Measurements from ENCODE around the gene CPED1. TPM values are rescaled to one million over a fixed set of nuclear protein-coding genes. Genes with fewer than 3 reads are reported as not detected.
"Not testable (repeated sequence)": the region's sequence is repeated elsewhere in the genome, so short reads cannot be mapped to it uniquely, and the experiment has no call there.

Gene CPED1
- total RNA-seq, 1 donor, result 95.9 TPM

- H3K4me3 ChIP-seq (ENCODE audit: low read depth, low read length), result no peak overlapping the region
- peak; percentile 63 for DNase-seq (ENCODE audit: low read depth)
- TF ChIP-seq, protein P1, sequence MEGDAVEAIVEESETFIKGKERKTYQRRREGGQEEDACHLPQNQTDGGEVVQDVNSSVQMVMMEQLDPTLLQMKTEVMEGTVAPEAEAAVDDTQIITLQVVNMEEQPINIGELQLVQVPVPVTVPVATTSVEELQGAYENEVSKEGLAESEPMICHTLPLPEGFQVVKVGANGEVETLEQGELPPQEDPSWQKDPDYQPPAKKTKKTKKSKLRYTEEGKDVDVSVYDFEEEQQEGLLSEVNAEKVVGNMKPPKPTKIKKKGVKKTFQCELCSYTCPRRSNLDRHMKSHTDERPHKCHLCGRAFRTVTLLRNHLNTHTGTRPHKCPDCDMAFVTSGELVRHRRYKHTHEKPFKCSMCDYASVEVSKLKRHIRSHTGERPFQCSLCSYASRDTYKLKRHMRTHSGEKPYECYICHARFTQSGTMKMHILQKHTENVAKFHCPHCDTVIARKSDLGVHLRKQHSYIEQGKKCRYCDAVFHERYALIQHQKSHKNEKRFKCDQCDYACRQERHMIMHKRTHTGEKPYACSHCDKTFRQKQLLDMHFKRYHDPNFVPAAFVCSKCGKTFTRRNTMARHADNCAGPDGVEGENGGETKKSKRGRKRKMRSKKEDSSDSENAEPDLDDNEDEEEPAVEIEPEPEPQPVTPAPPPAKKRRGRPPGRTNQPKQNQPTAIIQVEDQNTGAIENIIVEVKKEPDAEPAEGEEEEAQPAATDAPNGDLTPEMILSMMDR (IDR thresholded peaks at IDR 0.05; ENCODE audit: insufficient read depth, low read depth, low read length), result no peak
Measured at GRCh38 chr7:120973849-120974248, 14.7 kb upstream of the CPED1 start.

- DNase-seq (ENCODE audit: low read depth), result peak; percentile 64
- TF ChIP-seq, protein P1 (IDR thresholded peaks at IDR 0.05; ENCODE audit: insufficient read depth, low read depth, low read length), result no peak
Measured at GRCh38 chr7:120979765-120980499, 8.6 kb upstream of the CPED1 start.

GRCh38 chr7:120981117-120981516 is 7.4 kb upstream of the CPED1 start:
- TF ChIP-seq, protein P1 (IDR thresholded peaks at IDR 0.05; ENCODE audit: insufficient read depth, low read depth, low read length), result no peak
- no peak for DNase-seq (ENCODE audit: low read depth)
- no peak overlapping the region for H3K4me3 ChIP-seq (ENCODE audit: low read depth, low read length)

More at GRCh38 chr7:120979765-120980499, 8.6 kb upstream of the CPED1 start:
- H3K4me3 ChIP-seq (ENCODE audit: low read depth, low read length), result no peak overlapping the region

DNA sequence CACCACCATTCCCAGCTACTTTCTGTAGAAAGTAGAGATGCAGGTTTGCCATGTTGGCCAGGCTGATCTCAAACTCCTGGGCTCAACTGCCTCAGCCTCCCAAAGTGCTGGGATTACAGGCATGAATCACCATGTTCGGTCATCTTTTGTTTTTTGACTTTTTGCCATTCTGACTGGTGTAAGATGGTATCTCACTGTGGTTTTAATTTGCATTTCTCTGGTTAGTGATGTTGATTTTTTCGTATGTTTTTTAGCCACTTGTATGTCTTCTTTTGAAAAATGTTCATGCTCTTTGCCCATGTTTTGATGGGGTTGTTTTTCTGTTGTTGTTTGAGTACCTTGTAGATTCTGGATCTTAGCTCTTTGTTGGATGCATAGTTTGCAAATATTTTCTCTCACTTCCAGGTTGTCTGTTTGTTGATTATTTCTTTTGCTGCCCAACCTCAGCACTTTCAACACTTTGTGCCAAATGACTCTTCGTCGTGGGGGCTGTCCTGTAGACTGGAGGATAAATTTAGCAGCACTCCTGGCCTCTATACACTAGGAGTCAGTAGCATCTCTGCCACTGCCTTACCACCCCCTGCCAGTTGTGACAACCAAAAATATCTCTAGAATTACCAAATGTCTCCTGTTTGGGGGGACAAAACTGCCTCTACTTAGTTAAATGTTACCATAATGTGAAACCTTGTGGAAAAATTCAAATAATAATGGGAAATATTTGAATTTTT is 6.5 kb upstream of the CPED1 start:
- TF ChIP-seq, protein P1 (IDR thresholded peaks at IDR 0.05; ENCODE audit: insufficient read depth, low read depth, low read length), result no peak
- no peak for DNase-seq (ENCODE audit: low read depth)

GRCh38 chr7:120983592-120983991 is 4.9 kb upstream of the CPED1 start:
- not testable (repeated sequence) for H3K4me3 ChIP-seq (ENCODE audit: low read depth, low read length); DNase-seq (ENCODE audit: low read depth)

More for the DNA sequence above, 6.5 kb upstream of the CPED1 start:
- H3K4me3 ChIP-seq (ENCODE audit: low read depth, low read length), result no peak overlapping the region

- H3K4me3 ChIP-seq (ENCODE audit: low read depth, low read length), result no peak overlapping the region
- no peak for DNase-seq (ENCODE audit: low read depth)
Measured at GRCh38 chr7:120984406-120984805, 4.1 kb upstream of the CPED1 start.

More at GRCh38 chr7:120984406-120984805, 4.1 kb upstream of the CPED1 start:
- TF ChIP-seq, protein P1 (IDR thresholded peaks at IDR 0.05; ENCODE audit: insufficient read depth, low read depth, low read length), result no peak

Data from fibroblast of villous mesenchyme (primary cell).